ENCODE results near the gene IPMK.
"Not testable (repeated sequence)": the region's sequence is repeated elsewhere in the genome, so short reads cannot be mapped to it uniquely, and the experiment has no call there.

Gene IPMK

DNA sequence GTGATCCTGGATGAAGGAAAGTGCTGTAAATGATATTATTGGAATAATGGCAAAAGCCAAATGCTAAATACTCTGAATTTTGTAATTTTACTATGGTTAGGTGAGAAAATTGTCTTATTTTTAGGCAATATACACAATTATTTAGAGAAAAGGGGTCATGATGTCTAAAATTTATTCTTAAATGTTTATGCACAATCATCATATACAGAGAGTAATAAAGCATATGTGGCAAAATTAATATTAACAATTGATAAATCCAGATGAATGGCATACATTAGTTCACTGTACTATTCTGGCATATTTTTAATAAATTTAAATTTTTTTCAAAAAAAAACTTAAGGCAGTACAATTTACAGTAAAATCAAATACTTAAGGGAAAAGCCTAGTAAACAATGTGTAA lies 7.4 kb downstream of the IPMK start:
- TF ChIP-seq, protein P1, sequence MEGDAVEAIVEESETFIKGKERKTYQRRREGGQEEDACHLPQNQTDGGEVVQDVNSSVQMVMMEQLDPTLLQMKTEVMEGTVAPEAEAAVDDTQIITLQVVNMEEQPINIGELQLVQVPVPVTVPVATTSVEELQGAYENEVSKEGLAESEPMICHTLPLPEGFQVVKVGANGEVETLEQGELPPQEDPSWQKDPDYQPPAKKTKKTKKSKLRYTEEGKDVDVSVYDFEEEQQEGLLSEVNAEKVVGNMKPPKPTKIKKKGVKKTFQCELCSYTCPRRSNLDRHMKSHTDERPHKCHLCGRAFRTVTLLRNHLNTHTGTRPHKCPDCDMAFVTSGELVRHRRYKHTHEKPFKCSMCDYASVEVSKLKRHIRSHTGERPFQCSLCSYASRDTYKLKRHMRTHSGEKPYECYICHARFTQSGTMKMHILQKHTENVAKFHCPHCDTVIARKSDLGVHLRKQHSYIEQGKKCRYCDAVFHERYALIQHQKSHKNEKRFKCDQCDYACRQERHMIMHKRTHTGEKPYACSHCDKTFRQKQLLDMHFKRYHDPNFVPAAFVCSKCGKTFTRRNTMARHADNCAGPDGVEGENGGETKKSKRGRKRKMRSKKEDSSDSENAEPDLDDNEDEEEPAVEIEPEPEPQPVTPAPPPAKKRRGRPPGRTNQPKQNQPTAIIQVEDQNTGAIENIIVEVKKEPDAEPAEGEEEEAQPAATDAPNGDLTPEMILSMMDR (IDR thresholded peaks at IDR 0.05; ENCODE audit: insufficient read depth, missing control alignments) = no peak
- FAIRE-seq = no peak
- DNase-seq (ENCODE audit: insufficient read length, low spot score) = no peak

DNA sequence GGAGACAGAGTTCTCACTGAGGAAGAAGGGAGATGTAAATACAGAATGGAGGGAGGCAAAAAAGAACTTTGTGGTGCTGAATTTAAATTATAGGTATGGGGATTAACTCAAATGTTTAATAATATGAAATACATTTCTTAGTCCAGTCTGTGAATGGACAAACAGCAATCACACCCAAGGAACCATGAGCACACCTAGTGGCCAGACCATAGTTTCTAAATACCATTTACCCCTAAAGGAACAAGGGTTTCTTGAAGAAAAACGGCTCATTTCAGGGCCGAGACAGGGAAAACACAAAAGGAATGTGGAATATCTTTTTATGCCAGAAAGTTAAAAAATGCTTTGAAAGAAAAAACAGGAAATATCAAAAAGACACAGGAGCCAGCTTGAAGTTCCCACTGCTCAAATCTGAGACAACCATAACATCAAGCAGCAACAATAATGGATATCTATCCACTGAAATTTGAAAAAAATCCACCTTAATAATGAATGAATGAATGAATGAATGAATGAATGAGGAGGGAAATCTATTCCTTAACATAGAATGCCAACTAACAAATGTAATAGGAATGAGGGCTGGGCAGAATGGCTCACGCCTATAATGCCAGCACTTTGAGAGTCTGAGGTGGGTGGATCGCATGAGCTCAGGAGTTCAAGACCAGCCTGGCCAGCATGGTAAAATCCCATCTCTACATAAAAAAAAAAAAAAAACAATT lies 8.6 kb downstream of the IPMK start:
- DNase-seq (ENCODE audit: insufficient read length, low spot score) = no peak
- peak; percentile 48 for FAIRE-seq
- TF ChIP-seq, protein P1 (IDR thresholded peaks at IDR 0.05; ENCODE audit: insufficient read depth, missing control alignments) = no peak

DNA sequence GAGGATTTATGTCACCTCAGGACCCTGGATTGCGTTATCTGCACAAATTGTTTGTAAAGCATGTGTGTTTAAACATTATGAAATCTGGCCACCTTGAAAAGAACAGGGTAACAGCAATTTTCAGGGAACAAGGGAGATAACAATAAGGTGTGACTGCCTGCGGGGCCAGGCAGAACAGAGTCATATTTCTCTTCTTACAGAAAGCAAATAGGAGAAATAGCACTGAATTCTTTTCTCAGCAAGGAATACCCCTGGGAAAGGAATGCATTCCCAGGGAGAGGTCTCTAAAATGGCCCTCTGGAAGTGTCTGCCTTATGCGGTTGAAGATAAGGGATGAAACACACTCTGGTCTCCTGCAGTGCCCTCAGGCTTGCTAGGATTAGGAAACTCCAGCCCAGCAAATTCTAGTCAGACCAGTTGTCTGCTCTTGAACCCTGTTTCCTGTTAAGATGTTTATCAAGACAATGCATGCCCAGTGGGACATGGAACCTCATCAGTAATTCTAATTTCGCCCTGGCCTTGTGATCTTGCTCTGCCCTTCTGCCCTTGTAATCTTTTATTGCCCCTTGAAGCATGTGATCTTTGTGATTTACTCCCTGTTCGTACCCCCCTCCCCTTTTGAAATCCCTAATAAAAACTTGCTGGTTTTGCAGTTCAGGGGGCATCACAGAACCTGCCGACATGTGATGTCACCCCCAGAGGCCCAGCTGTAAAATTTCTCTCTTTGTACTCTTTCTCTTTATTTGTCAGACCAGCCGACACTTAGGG lies 11.5 kb downstream of the IPMK start:
- FAIRE-seq; DNase-seq (ENCODE audit: insufficient read length, low spot score): not testable (repeated sequence)

DNA sequence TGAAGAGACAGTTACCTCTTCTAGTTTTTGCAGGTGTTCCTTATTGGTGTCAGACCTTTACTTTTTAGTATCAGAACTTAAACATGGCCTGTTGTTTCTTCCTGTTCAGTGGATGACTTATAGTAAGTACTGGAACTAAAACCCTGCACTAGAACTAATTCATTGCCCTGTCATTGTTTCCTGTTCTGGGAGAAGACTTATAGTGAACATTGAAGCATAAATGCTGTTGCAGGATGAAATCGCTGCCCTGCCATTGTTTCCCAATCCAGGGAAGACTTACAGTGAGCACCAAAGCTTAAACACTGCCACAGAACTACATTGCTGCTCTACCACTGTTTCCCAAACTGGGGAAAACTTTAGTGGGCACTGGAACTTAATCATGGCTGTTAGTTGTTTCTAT lies 13.1 kb downstream of the IPMK start:
- no peak for FAIRE-seq
- TF ChIP-seq, protein P1 (IDR thresholded peaks at IDR 0.05; ENCODE audit: insufficient read depth, missing control alignments) = no peak

DNA sequence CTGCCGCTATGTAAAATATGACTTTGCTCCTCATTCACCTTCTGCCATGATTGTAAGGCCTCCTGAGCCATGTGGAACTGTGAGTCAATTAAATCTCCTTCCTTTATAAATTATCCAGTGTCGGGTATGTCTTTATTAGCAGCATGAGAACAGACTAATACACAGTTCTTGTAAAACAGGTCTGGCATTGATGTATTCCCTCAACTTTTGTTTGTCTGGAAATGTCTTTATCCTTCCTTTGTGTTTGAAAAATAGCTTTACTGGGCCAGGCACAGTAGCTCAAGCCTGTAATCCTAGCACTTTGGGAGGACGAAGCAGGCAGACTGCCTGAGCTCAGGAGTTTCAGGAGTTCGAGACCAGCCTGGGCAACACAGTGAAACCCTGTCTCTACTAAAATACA lies 14.5 kb downstream of the IPMK start:
- FAIRE-seq = no peak
- TF ChIP-seq, protein P1 (IDR thresholded peaks at IDR 0.05; ENCODE audit: insufficient read depth, missing control alignments) = no peak
- DNase-seq (ENCODE audit: insufficient read length, low spot score) = no peak

More for the DNA sequence above, 13.1 kb downstream of the IPMK start:
- DNase-seq (ENCODE audit: insufficient read length, low spot score) = no peak

DNA sequence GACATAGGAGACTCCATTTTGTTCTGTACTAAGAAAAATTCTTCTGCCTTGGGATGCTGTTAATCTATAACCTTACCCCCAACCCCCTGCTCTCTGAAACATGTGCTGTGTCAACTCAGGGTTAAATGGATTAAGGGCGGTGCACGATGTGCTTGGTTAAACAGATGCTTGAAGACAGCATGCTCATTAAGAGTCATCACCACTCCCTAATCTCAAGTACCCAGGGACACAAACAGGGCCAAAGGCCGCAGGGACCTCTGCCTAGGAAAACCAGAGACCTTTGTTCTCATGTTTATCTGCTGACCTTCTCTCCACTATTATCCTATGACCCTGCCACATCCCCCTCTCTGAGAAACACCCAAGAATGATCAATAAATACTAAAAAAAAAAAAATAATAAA lies 23.0 kb downstream of the IPMK start:
- DNase-seq (ENCODE audit: insufficient read length, low spot score); FAIRE-seq: not testable (repeated sequence)

DNA sequence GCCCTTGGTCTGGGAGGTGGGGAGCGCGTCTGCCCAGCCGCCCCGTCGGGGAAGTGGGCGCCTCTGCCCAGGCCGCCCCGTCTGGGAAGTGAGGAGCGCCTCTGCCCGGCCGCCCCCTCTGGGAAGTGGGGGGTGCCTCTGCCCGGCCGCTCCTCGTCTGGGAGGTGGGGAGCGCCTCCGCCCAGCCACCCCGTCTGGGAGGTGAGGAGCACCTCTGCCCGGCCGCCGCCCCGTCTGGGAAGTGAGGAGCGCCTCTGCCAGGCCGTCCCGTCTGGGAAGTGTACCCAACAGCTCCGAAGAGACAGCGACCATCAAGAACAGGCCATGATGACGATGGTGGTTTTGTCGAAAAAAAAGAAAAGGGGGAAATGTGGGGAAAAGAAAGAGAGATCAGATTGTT lies 23.5 kb downstream of the IPMK start:
- not testable (repeated sequence) for DNase-seq (ENCODE audit: insufficient read length, low spot score); FAIRE-seq

DNA sequence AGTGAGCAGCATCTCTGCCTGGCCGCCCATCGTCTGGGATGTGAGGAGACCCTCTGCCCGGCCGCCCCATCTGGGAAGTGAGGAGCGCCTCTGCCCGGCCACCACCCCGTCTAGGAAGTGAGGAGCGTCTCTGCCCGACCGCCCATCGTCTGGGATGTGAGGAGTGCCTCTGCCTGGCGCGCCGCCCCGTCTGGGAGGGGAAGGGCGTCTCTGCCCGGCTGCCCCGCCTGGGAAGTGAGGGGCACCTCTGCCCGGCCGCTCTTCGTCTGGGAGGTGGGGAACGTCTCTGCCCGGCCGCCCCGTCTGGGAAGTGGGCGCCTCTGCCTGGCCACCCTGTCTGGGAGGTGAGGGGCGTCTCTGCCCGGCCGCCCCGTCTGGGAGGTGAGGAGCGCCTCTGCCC lies 23.9 kb downstream of the IPMK start:
- not testable (repeated sequence) for FAIRE-seq; DNase-seq (ENCODE audit: insufficient read length, low spot score)

DNA sequence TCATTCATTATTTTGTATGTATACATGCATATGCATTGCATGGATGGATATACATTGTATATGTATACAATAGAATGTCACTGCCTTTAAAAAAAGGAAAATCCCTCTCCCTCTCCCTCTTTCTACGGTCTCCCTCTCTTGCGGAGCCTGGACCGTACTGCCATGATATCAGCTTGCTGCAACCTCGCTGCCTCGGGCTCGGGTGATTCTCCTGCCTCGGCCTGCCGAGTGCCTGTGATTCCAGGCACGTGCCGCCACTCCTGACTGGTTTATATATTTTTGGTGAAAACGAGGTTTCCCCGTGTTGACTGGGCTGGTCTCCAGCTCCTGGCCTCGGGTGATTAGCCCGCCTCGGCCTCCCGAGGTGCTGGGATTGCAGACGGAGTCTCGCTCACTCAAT lies 24.4 kb downstream of the IPMK start:
- TF ChIP-seq, protein P1 (IDR thresholded peaks at IDR 0.05; ENCODE audit: insufficient read depth, missing control alignments) = no peak
- DNase-seq (ENCODE audit: insufficient read length, low spot score) (no peak), FAIRE-seq (no peak)
